Inflammatory macrophage treated with lipopolysaccharide for 4 hours (primary cell): ENCODE measurements around the gene ABCC1.
A peak's percentile ranks its signal among the peaks of the same experiment; 100 is the strongest.

Experiments used
- DNase-seq: peaks from one replicate; pipeline ENCODE4 v3.0.0-alpha.2; 2020

The ABCC1 gene

DNA sequence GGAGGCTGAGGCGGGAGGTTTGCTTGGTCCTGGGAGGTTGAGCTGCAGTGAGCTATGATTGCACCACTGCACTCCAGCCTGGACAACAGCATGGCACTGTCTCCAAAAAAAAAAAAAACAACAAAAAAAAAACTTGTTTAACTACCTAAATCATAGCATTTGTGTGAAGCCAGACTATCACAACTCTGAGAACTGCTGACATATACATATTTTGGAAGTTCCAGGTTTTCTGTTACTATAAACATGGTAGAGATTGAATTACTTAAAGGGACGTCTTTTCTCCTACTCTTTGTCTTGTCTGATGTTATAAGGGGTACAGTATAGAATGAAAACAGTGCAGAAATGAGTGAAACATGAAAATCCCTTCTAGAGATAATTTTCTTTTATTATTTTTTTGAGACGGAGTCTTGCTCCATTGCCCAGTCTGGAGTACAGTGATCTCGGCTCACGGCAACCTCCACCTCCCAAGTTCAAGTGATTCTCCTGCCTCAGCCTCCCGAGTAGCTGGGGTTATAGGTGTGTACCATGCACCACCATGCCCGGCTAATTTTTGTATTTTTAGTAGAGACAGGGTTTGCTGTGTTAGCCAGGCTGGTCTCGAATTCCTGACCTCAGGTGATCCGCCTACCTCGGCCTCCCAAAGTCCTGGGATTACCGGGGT is 18.4 kb downstream of the ABCC1 start:
- DNase-seq = no peak

DNA sequence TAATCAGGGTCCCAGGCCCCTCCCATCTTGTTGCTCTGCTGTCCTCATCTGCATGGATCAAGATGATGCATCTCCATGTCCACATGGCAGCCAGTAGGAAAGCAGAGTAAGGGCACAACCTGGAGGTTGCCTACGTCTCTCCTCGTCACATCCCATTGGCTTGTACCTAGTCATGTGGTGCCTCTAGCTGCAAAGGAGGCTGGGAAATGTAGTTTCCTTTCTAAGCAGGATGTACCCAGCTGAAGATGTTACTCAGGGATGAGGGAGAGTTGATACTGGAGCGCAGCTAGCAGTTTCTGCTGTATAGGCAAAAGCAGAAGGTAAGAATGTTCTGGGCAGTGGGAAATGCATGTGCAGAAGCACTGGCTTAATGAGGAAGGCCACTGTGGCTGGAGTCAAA is 20.8 kb downstream of the ABCC1 start:
- DNase-seq = no peak

DNA sequence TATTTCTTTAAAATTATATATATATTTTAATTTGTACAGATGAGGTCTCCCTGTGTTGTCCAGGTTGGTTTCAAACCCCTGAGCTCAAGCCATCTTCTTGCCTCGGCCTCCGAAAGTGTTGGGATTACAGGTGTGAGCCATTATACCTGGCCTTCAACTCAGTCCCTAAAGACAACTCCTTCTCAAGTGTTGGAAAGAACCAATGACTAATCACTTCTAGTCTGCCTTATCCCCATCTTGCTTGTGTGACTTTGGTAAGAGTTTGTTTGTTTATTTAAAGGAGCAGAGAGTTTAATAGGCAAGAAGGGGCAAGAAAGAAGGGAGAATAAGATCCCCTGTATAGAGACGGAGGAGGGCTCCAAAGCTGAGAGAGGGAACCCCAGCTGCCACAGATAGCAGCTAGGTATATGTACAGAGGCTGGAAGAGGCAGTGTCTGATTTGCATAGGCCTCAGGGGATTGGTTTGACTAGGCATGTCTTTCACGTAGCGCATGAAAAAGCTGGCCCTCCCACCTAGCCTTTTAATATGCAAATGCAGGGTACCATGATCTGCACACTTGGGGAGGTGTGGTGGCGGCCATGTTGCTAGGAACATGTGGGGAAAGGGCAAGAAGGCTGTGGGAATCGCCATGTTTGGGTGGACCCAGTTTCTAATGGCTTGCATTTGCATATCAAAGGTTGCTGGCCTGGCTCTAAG is 21.5 kb downstream of the ABCC1 start:
- no peak for DNase-seq

DNA sequence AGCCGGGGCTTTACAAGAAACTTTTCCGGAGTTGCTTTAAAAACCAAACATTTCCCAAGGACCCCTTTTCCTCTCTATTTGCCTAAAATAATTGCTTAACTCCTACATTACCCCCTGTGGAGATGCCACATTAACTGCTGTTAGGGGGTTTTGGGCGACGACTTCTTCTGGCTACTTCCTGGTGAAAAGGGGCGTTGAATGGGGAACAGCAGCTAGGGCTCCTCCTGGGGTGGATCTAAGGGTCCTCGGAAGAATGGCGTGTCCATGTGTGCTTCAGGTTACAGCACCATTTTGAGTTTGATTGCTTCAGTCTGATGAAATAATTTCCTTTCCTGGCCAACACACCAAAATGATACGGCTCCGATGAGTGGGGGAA is 22.0 kb downstream of the ABCC1 start:
- no peak for DNase-seq

DNA sequence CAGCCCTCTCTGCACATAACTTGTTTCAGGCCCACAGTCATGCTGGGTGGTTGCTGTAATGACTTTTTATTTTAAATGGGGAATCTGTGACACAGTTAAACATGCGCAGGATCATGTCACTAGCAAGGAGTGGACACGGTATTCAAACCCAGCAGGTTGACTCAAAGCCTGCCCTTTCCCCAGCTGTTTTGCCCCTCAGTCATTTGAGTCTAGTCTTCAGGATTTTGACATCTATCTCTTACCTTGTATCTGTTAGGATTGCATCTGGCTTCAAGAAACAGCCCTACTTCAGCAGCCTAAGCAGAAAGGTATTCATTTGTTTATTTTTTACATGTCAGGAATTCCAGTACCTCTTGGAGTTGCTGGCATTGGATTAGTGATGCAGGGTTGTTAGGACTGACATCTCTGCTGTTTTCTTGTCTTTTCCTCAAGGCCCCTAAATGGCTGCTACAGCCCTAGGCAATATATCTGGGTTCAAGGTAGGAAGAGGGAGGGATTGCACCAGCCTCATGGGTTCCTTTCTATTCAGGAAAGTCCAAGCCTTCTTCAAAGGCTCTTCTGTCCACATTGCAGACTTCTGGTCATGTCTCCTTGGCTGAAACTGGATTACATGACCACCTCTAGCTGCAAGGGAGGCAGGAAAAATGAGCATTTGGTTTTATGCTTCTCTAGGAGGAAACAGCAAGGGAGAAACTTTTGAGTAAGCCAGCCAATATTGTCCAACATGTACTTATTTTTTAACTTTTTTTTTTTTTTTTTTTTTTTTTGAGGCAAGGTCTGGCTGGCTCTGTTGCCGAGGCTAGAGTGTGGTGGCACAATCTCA is 22.8 kb downstream of the ABCC1 start:
- no peak for DNase-seq

DNA sequence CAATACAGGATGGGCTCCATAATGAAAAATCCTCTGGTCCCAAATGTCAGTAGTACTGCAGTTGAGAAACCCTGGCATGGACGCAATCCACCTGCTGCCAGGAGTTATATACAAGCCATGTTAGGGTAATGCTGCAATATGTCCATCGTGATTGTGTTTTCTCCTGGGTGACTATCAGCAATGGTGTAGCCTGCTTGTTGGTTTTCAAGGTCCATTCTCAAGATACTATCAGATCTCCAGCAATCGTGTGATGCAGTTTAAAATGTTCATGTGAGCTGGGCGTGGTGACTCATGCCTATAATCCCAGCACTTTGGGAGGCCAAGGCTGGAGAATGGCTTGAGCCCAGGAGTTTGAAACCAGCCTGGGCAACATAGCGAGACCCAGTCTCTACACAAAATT is 24.0 kb downstream of the ABCC1 start:
- no peak for DNase-seq

DNA sequence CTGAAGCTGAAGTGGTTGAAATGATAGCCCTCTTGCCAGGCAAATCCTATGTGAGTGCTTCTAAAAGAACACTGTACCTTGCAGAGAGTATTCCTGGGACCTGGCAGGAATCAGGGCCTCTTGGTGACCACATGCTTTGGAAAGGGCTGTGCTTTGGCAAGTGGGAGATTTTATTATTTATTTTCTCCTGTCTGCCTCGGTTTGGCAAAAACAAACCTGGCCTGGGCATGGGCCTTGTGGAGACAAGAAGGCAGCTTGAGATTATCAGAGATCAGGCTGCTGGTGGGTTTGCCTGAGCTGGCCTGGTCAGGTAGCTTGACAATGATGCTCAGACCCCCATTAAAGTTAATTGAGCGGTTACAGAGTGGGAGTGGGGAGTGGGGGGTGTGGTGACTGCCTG is 24.6 kb downstream of the ABCC1 start:
- no peak for DNase-seq

DNA sequence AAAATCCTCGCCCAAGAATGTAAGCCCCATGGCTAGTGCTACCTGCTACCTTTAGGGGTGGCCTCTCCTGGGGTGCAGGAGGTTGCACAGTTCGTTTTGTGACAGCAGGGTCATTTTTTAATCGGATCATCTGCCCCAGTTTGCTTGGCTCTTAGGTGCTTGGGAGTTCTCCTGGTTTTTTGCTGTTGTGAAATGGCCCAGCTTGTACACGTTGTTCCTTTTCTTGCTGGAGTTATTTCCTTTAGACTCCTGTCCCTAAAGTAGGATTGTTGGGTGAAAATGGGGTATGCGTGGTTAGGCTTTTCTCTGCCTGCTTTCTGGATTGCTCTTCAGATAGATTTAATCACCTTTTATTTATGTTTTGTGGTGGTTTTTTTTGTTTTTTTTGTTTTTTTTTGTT is 25.8 kb downstream of the ABCC1 start:
- DNase-seq = no peak

DNA sequence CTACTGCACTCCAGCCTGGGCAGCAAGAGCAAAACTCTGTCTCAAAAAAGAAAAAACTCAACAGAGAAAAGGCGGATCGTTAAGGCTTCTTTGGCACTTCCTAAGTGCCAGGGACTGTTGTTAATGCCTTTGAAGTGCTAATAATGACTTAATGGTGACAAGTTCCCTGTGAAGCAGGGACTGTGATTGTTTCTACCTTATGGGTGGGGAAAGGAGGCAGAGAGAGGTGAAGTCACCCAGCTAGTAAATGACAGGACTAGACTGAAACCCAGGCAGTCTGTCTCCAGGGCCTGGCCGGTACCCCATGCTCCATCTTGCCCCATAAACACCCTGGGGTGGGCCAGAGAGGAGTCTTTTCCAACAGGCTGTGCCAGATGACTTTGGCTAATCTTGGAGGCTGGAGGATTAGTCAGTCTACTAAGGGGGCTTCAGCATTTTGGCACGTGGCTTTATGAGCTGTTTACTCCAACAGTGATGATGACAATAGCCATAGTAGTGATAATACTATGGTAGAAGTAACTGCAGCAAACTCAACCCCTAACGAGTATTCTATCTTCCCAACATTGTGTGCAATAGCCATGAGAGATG is 26.9 kb downstream of the ABCC1 start:
- no peak for DNase-seq

DNA sequence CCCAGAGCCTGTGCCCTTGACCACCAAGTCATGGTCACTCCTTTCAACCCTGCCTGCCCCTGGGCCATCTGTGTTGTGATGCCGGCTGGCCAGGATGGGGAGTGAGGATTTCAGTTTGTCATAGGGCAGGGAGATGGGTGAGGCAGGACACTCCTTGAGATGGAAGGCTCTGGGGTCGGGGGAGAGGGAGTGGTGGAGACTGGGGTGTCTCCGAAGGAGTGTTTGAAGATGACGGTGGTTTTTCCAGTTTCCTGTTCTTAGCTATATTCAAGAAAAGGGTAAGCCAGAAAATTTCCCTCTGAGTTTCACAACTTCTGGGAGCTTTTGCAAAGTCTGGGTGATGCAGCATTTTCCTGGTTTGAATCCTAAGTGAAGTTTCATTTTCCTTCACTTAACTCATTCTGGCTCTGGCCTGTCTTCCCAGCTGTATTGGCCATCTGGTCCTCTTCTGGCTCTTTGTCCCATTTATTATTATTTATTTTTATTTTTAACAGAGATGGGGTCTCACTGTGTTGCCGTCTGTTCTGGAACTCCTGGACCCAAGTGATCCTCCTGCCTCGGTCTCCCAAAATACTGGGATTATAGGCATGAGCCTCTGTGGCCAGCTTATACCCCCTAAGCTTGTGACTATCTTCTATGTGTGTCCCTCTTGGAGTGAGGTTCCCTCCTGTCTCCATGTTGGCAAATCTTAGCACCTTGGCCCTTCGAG is 27.7 kb downstream of the ABCC1 start:
- DNase-seq = peak; percentile 93

DNA sequence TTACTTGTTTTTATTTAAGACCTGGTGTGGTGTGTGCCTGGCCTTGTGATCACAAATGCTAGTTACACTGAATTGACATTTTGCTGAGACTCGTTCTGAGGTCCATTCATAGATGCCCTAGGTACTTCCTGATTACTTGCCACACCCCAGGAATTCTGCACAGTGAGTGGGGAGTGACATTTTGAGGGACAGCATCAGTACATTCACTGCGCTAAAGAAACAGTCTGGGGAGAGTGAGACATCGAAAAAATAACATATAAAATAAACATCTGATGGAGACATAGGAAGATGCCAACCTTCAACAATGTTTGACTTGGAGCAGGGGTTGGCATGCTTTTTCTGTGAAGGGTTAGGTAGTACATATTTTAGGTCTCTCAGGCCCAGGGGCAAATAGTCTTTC is 30.4 kb downstream of the ABCC1 start:
- no peak for DNase-seq

DNA sequence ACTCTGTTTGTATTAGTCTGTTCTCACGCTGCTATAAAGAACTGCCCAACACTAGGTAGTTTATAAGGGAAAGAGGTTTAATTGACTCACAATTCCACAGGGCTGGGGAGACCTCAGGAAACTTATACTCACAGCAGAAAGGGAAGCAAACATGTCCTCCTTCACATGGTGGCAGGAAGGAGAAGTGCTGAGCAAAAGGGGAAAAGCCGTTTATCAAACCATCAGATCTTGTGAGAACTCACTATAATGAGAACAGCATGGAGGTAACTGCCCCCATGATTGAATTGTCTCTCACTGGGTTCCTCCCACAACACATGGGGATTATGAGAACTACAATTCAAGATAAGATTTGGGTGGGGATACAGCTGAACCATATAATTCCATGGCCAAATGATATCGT is 30.9 kb downstream of the ABCC1 start:
- DNase-seq = no peak

DNA sequence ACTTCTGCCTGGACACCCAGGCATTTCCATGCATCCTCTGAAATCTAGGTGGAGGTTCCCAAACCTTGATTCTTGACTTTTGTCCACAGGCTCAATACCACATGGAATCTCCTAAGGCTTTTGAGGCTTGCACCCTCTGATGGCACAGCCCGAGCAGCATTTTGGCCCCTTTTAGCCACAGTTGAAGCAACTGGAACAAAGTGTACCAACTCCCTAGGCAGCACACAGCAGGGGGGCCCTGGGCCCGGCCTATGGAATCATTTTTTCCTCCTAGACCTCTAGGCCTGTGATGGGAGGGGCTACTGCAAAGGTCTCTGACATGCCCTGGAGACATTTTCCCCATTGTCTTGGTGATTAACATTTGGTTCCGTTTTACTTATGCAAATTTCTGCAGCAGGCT is 32.0 kb downstream of the ABCC1 start:
- DNase-seq = no peak

DNA sequence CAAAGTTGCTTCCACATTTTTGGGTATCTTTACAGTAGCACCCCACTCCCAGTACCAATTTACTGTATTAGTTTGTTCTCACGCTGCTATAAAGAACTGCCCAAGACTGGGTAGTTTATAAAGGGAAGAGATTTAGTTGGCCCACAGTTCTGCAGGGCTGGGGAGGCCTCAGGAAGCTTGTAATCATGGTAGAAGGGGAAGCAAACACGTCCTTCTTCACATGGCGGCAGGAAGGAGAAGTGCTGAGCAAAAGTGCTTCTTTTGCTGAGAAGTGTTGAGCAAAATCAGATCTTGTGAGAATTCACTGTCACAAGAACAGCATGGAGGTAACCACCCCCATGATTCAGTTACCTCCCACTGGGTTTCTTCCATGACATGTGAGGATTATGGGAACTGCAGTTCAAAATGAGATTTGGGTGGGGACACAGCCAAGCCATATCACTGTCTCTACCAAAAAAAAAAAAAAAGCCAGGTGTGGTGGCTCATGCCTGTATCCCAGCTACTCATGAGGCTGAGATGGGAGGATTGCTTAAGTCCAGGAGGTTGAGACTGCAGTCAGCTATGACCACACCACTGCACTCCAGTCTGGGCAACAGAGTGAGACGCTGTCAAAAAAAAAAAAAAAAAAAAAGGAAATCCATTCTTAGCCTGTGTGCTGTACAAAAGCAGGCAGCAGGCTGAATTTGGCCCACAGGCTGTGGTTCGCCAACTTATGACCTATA is 32.9 kb downstream of the ABCC1 start:
- peak; percentile 33 for DNase-seq

DNA sequence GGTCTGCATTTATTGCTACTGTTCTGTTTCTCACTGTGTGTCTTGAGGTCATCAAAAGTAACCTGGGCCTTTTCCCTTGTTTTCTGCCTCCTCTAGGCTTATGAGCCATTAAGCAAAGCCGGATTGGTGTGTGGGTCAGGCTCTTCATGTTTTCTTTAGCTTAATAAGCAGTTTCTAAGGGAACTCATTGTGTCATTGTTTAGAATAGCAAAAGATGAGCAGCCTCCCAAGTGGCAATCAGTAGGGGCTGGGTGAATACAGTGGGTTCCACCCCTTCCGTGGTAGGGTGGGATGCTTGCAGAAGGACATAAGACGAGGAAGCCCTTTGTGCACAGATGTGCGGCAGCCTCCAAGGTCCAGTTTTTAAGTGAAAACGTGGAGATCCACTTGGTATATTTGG is 34.5 kb downstream of the ABCC1 start:
- no peak for DNase-seq

DNA sequence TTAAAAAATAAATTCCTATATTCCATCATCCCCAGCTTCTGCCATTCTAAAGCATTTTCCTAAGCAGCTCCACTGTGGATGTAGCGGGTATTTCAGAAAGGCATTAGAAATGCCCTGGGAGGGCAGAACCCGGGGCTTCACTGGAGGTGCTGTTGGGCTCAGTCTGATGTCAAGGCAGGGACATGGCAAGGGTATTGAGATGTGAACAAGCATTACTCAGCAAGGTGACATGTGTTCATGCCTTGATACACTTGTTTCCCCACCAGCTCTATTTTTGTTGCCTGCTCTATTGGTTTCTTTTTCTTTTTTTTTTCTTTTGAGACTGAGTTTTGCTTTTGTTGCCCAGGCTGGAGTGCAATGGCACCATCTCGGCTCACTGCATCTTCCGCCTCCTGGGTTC is 35.7 kb downstream of the ABCC1 start:
- no peak for DNase-seq

DNA sequence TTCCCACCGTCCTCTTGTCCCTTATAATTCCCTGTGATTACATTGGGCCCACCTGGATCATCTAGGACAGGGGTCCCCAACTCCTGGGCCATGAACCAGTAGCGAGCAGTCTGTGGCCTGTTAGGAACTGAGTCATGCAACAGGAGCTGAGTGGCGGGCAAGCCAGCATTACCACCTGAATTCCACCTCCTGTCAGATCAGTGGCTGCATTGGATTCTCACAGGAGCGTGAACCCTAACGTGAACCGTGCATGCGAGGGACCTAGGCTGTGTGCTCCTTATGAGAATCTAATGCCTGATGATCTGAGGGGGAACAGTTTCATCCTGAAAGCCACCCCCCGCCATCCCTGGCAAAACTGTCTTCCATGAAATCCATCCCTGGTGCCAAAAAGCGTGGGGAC is 36.8 kb downstream of the ABCC1 start:
- no peak for DNase-seq

DNA sequence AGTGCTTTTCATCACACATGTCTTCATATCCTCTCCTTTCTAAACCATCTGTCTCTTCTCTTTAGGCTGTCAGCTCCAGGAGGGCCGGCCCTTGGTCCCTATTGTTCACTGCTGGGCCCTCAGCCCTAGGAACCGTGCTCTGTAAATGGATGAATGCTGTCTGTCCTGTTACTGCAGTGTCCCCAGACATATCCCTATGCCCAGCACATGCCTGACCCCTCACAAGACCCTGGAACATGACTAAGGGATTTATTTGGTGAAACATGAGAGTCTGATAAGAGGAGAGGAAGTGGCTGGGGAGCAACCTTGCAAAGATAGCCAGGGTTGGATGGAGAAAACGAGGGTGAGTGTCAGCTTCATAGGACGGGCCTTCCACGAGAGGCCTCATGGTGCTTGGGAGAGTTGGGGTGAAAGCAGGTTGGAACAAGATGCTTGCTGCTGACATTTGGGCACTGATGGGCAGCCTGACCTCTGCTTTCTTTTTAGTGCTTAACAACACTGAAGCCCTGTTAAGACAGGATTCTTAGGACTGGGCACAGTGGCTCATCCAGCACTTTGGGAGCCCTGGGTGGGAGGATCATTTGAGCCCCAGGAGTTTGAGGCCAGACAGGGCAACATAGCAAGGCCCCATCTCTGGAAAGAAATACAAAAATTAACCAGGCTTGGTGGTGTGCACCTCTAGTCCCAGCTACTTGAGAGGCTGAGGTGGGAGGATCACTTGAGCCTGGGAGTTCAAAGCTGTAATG is 39.0 kb downstream of the ABCC1 start:
- no peak for DNase-seq

DNA sequence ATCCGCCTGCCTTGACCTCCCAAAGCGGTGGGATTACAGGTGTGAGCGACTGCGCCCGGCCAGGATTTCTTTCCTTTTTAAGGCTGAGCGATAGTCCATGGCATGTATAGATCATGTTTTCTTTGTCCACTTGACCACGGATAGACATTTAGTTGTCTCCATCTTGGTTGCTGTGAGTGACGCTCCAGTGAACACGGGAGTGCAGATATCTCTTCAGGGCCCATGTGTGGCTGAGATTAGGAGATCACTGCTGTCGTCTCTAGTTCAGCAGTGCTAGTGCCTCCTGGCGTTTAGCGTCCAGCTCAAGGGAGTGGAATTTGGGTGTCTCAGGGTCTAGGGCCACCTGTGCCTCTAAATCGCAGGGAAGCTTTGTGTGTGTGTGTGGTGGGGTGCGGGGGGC is 41.5 kb downstream of the ABCC1 start:
- DNase-seq = no peak

DNA sequence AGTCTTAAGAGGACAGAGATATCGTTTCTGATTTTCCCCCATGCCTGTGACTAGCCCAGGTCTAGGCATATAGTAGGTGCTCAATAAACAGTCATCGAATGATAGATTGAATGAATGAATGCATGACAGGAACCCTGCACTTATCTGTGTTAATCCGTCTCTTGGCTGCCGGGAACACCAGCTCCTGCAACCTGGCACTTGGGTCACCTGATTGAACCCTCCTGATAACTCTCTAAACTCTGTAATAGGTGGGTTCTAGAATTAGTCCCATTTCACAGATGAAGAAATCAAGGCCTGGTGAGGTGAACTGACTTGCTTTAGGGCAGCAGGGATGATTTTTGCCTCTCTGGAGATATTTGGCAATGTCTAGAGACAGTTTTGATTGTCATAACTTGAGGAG is 43.7 kb downstream of the ABCC1 start:
- no peak for DNase-seq

DNA sequence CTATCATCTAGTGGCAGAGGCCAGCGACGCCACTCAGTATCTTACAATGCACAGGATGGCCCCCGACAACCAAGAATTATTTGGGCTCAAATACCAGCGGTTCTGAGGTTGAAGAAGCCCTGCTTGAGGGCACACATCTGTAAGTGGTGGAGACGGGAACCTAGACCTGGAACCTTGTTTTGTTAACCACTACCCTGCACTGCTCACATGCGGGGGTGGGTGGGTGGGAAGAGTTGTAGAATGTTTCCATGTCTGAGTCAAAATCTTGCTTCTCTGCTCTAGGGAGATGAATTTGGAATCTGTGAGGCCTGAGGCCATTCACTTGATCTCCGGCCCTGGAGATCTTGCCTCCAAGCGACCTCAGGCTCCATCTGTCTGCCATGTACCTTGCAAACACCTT is 44.1 kb downstream of the ABCC1 start:
- no peak for DNase-seq
